WTC11 (cell line): Measurements from ENCODE around the gene DIABLO. TPM values are rescaled to one million over a fixed set of nuclear protein-coding genes. Genes with fewer than 3 reads are reported as not detected.

Experiments
- ATAC-seq: fragments of 200-7000 bp; cut with Tn5 transposase; 2 replicates; pipeline ENCODE4 v1.10.0; 2021; ENCODE audit warnings: mild to moderate bottlenecking, moderate library complexity
- CTCF ChIA-PET: fragments of 300-600 bp; sonication (Branson Sonifier 250); formaldehyde crosslinking; loops from one replicate; lab custom pipeline; 2021; ENCODE audit warnings: antibody characterized with exemption; lab: Charles Lee
- POLR2A ChIA-PET: fragments of 350-600 bp; sonication (Branson Sonifier 250); formaldehyde crosslinking; loops from one replicate; lab custom pipeline; 2021; ENCODE audit warnings: antibody characterized with exemption; lab: Charles Lee
- DNase-seq: peaks from one replicate; pipeline ENCODE4 v3.0.0; 2021; ENCODE audit warnings: low spot score
- H3K27ac Mint-ChIP-seq: 2 replicates; pipeline ENCODE4 v1.8.0; 2021; ENCODE audit warnings: mixed read lengths
- H3K27me3 Mint-ChIP-seq: 2 replicates; pipeline ENCODE4 v1.8.0; 2021; ENCODE audit warnings: low read depth, mild to moderate bottlenecking, moderate library complexity, mixed read lengths
- H3K36me3 Mint-ChIP-seq: 2 replicates; pipeline ENCODE4 v1.8.0; 2021; ENCODE audit warnings: mixed read lengths
- H3K4me1 Mint-ChIP-seq: 2 replicates; pipeline ENCODE4 v1.8.0; 2022; ENCODE audit warnings: mixed read lengths
- H3K4me3 Mint-ChIP-seq: 2 replicates; pipeline ENCODE4 v1.8.0; 2021; ENCODE audit warnings: mild to moderate bottlenecking, moderate library complexity, mixed read lengths
- H3K9me3 Mint-ChIP-seq: 2 replicates; pipeline ENCODE4 v1.8.0; 2021; ENCODE audit warnings: mixed read lengths
- CREB1 ChIP-seq: sonication (generic); formaldehyde crosslinking; IDR thresholded peaks from 2 replicates; pipeline ENCODE4 v1.8.0; 2023; ENCODE audit warnings: mild to moderate bottlenecking, missing genetic modification reagents
- EMX1 ChIP-seq: fragments of 250-450 bp; sonication (Bioruptor Pico); IDR thresholded peaks from 2 replicates; pipeline ENCODE4 v1.8.0; 2021; ENCODE audit warnings: mild to moderate bottlenecking
- ESRRA ChIP-seq: sonication (generic); formaldehyde crosslinking; IDR thresholded peaks from 2 replicates; pipeline ENCODE4 v1.8.1; 2022; ENCODE audit warnings: mild to moderate bottlenecking, missing genetic modification reagents, borderline replicate concordance
- MXD4 ChIP-seq: fragments of 250-450 bp; sonication (Bioruptor Pico); IDR thresholded peaks from 2 replicates; pipeline ENCODE4 v1.8.0; 2021; ENCODE audit warnings: mild to moderate bottlenecking, moderate library complexity, borderline replicate concordance
- NR1H2 ChIP-seq: sonication (generic); formaldehyde crosslinking; IDR thresholded peaks from 2 replicates; pipeline ENCODE4 v1.9.0; 2021; ENCODE audit warnings: mild to moderate bottlenecking, moderate library complexity, missing genetic modification reagents
- SMAD3 ChIP-seq: sonication (generic); formaldehyde crosslinking; IDR thresholded peaks from 2 replicates; pipeline ENCODE4 v1.8.0; 2022; ENCODE audit warnings: missing genetic modification reagents, mild to moderate bottlenecking, borderline replicate concordance
- TP53 ChIP-seq: sonication (generic); formaldehyde crosslinking; IDR thresholded peaks from 2 replicates; pipeline ENCODE4 v1.8.1; 2023; ENCODE audit warnings: mild to moderate bottlenecking, missing genetic modification reagents
- ZNF416 ChIP-seq: fragments of 250-450 bp; sonication (Bioruptor Pico); IDR thresholded peaks from 2 replicates; pipeline ENCODE4 v1.9.0; 2021; ENCODE audit warnings: mild to moderate bottlenecking, inconsistent platforms
- total RNA-seq: library from RNA; stranded (reverse); gene quantifications from 3 replicates; pipeline ENCODE4 v1.2.3, GENCODE V29; 2021
- TF ChIP-seq, protein P1 (sequence below): sonication (generic); formaldehyde crosslinking; IDR thresholded peaks from 2 replicates; pipeline ENCODE4 v1.8.1; 2022; ENCODE audit warnings: missing genetic modification reagents, borderline replicate concordance
- TF ChIP-seq, protein P2 (sequence below): sonication (generic); formaldehyde crosslinking; IDR thresholded peaks from 2 replicates; pipeline ENCODE4 v1.8.0; 2023; ENCODE audit warnings: mild to moderate bottlenecking, missing genetic modification reagents
- TF ChIP-seq, protein P3 (sequence below): sonication (generic); formaldehyde crosslinking; conservative IDR thresholded peaks from 2 replicates; pipeline ENCODE4 v1.8.1; 2022; ENCODE audit warnings: mild to moderate bottlenecking, missing genetic modification reagents
- TF ChIP-seq, protein P4 (sequence below): sonication (generic); formaldehyde crosslinking; IDR thresholded peaks from 2 replicates; pipeline ENCODE4 v1.8.1; 2023; ENCODE audit warnings: mild to moderate bottlenecking, missing genetic modification reagents
- TF ChIP-seq, protein P5 (sequence below): sonication (generic); formaldehyde crosslinking; IDR thresholded peaks from 2 replicates; pipeline ENCODE4 v1.8.1; 2022; ENCODE audit warnings: low read depth, mild to moderate bottlenecking, moderate library complexity, missing genetic modification reagents, borderline replicate concordance
- TF ChIP-seq, protein P6 (sequence below): sonication (generic); formaldehyde crosslinking; IDR thresholded peaks from 2 replicates; pipeline ENCODE4 v1.8.1; 2022; ENCODE audit warnings: mild to moderate bottlenecking, moderate library complexity, missing genetic modification reagents
- TF ChIP-seq, protein P7 (sequence below): sonication (generic); formaldehyde crosslinking; IDR thresholded peaks from 2 replicates; pipeline ENCODE4 v1.8.1; 2023; ENCODE audit warnings: mild to moderate bottlenecking, moderate library complexity, missing genetic modification reagents

The DIABLO gene
- total RNA-seq, 1 experiment from 2014 or later: 61.7 TPM

DNA sequence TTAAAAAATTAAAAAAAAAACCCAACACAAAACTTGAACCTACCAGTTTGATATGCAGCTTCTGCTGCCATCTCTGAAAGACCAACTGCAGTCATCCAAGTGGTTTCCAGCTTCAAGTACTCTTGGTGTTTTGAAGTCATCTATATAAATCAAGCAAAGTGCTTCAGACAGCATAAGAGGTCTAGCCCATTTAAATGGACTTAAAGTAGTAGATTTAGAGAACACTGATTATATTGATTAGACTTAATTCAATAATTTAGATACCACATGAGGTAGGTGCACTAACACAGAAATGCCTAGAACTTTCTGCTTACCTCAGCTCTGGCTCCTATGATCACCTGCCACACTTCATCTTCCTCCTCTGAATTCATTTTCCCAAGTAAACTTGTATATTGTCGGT is 9.4 kb downstream of the DIABLO start (continued):
- TF ChIP-seq ZNF416 (no peak), MXD4 (no peak), SMAD3 (CRISPR knock-in tag) (no peak)
- TF ChIP-seq, protein P1, sequence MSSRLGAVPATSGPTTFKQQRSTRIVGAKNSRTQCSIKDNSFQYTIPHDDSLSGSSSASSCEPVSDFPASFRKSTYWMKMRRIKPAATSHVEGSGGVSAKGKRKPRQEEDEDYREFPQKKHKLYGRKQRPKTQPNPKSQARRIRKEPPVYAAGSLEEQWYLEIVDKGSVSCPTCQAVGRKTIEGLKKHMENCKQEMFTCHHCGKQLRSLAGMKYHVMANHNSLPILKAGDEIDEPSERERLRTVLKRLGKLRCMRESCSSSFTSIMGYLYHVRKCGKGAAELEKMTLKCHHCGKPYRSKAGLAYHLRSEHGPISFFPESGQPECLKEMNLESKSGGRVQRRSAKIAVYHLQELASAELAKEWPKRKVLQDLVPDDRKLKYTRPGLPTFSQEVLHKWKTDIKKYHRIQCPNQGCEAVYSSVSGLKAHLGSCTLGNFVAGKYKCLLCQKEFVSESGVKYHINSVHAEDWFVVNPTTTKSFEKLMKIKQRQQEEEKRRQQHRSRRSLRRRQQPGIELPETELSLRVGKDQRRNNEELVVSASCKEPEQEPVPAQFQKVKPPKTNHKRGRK (CRISPR knock-in tag): no peak

DNA sequence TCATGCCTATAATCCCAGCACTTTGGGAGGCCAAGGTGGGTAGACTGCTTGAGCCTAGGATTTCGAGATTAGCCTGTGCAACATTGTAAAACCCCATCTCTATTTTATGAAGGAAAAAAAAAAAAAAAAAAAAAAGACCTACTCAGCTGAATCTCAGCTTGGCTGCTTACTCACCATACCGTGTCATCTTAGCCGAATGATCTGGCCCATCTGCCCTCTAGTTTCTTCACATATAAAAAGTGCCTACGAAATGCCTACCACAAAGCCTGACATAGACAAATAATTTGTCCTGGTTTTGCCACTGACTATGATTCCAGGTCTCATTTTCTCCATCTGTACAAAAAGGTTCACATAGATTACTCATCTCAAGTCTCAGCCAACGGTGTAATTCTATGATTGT is 10.1 kb downstream of the DIABLO start:
- Mint-ChIP-seq H3K27me3 (no peaks in the 10 kb centered on the region), H3K4me3 (no peak overlapping the region), H3K9me3 (no peaks in the 10 kb centered on the region), H3K27ac (no peak overlapping the region), H3K4me1 (no peaks in the 10 kb centered on the region), H3K36me3 (peaks cover 59% of the 10 kb centered on the region)
- ATAC-seq (no peak), DNase-seq (no peak)
- POLR2A ChIA-PET: no interaction called here
- CTCF ChIA-PET: interaction anchor here (0.6 kb wide), 1 partner anchor 56 kb away, joined by 3 read pairs; no protein-coding TSS in a partner anchor
- TF ChIP-seq CREB1 (CRISPR knock-in tag) (no peak), ESRRA (CRISPR knock-in tag) (no peak), TP53 (CRISPR knock-in tag) (no peak), NR1H2 (no peak), EMX1 (CRISPR knock-in tag) (no peak)
- TF ChIP-seq, protein P2, sequence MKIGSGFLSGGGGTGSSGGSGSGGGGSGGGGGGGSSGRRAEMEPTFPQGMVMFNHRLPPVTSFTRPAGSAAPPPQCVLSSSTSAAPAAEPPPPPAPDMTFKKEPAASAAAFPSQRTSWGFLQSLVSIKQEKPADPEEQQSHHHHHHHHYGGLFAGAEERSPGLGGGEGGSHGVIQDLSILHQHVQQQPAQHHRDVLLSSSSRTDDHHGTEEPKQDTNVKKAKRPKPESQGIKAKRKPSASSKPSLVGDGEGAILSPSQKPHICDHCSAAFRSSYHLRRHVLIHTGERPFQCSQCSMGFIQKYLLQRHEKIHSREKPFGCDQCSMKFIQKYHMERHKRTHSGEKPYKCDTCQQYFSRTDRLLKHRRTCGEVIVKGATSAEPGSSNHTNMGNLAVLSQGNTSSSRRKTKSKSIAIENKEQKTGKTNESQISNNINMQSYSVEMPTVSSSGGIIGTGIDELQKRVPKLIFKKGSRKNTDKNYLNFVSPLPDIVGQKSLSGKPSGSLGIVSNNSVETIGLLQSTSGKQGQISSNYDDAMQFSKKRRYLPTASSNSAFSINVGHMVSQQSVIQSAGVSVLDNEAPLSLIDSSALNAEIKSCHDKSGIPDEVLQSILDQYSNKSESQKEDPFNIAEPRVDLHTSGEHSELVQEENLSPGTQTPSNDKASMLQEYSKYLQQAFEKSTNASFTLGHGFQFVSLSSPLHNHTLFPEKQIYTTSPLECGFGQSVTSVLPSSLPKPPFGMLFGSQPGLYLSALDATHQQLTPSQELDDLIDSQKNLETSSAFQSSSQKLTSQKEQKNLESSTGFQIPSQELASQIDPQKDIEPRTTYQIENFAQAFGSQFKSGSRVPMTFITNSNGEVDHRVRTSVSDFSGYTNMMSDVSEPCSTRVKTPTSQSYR (CRISPR knock-in tag): no peak
- TF ChIP-seq, protein P1 (CRISPR knock-in tag): no peak
- TF ChIP-seq, protein P3, sequence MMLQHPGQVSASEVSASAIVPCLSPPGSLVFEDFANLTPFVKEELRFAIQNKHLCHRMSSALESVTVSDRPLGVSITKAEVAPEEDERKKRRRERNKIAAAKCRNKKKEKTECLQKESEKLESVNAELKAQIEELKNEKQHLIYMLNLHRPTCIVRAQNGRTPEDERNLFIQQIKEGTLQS (CRISPR knock-in tag): no peak
- TF ChIP-seq, protein P4, sequence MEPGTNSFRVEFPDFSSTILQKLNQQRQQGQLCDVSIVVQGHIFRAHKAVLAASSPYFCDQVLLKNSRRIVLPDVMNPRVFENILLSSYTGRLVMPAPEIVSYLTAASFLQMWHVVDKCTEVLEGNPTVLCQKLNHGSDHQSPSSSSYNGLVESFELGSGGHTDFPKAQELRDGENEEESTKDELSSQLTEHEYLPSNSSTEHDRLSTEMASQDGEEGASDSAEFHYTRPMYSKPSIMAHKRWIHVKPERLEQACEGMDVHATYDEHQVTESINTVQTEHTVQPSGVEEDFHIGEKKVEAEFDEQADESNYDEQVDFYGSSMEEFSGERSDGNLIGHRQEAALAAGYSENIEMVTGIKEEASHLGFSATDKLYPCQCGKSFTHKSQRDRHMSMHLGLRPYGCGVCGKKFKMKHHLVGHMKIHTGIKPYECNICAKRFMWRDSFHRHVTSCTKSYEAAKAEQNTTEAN (CRISPR knock-in tag): no peak
- TF ChIP-seq, protein P5, sequence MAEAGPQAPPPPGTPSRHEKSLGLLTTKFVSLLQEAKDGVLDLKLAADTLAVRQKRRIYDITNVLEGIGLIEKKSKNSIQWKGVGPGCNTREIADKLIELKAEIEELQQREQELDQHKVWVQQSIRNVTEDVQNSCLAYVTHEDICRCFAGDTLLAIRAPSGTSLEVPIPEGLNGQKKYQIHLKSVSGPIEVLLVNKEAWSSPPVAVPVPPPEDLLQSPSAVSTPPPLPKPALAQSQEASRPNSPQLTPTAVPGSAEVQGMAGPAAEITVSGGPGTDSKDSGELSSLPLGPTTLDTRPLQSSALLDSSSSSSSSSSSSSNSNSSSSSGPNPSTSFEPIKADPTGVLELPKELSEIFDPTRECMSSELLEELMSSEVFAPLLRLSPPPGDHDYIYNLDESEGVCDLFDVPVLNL (CRISPR knock-in tag): no peak
- TF ChIP-seq, protein P6, sequence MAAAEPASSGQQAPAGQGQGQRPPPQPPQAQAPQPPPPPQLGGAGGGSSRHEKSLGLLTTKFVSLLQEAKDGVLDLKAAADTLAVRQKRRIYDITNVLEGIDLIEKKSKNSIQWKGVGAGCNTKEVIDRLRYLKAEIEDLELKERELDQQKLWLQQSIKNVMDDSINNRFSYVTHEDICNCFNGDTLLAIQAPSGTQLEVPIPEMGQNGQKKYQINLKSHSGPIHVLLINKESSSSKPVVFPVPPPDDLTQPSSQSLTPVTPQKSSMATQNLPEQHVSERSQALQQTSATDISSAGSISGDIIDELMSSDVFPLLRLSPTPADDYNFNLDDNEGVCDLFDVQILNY (CRISPR knock-in tag): no peak
- TF ChIP-seq, protein P7, sequence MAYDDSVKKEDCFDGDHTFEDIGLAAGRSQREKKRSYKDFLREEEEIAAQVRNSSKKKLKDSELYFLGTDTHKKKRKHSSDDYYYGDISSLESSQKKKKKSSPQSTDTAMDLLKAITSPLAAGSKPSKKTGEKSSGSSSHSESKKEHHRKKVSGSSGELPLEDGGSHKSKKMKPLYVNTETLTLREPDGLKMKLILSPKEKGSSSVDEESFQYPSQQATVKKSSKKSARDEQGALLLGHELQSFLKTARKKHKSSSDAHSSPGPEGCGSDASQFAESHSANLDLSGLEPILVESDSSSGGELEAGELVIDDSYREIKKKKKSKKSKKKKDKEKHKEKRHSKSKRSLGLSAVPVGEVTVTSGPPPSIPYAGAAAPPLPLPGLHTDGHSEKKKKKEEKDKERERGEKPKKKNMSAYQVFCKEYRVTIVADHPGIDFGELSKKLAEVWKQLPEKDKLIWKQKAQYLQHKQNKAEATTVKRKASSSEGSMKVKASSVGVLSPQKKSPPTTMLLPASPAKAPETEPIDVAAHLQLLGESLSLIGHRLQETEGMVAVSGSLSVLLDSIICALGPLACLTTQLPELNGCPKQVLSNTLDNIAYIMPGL (CRISPR knock-in tag): no peak
